HG02852 (cell line): ENCODE data around the gene COPA.

Experiments
- ATAC-seq: cut with Tn5 transposase; IDR thresholded peaks from one replicate; pipeline ENCODE4 v1.9.1; 2021; ENCODE audit warnings: mild to moderate bottlenecking, moderate library complexity; ENCODE audit not compliant: unreplicated experiment

The COPA gene

DNA sequence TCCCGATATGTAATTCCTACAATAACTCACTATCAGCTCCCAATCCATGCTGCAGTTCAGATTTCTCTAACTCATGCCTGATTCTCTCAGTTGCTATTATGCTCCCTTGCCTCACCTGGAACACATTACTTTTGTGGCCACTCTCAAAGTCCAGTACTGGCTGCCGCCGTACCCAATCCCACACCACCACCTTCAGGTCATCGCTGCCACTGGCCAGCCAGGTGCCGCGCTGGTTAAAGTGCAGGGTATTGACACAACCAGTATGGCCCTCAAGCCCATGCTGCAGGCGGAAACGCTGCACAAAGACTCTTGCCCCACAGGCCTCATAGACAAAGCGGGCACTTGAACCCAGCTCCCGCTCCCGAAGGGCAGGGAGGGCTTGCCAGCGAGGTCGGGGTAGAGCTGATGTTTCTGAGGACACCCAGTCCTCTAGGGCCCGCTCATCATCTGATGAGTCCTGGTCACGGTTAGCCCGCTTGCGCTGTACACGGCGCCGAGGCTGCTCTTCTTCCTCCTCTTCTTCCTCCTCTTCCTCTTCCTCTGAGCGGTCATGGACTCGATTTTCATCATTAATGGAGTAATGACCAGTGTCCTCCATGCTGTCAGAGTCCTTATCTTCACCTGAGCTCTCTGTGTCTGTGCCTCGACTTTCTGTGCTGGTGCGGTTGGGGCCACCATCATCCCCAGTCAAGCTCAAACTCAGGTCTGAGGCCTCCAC is 103.3 kb downstream of the COPA start:
- ATAC-seq, result no peak
